GM19240 (cell line): ENCODE measurements around the gene MTMR6.

ENCODE experiments used
- DNase-seq: peaks from one replicate; pipeline ENCODE4 v3.0.0; 2011; ENCODE audit warnings: low spot score; ENCODE audit not compliant: insufficient read length

MTMR6 gene

DNA sequence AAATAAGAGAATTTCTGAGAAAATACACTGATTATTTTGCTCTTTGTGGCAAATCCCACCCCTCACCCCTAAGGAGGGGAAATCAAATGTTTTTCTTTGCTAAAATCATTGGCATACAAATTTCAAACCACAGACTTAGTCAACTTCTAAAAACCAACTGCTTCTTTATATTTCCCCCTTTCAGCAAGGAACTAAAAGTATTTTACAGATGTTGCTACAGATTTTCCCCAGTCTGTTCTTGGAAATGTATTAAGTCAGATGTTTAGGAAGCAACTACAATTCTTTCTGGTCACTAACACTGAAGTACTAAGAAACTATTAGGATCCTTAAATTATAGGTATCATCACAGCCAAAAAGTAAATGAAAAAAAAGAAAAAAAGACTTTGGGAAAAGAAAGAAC, 6.9 kb downstream of the MTMR6 start:
- DNase-seq, result no peak

DNA sequence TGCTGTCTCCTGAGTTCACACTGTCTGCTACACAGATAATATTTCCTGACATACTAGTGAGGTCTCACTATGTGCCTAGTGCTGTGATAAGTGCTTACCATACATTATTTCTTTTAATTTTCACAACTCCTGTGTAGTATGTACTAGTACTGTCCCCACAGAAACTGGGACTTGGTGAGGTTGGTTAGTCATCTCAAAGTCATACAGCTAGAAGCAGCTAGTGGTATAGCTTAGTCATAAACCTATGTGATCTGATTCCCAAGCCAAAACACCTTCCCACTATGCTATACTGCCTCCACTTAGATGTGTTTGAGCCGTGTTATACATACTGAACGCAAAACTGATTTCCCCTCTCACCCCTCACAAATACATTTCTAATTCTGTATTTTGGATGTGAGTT, 10.5 kb downstream of the MTMR6 start:
- DNase-seq, result no peak

DNA sequence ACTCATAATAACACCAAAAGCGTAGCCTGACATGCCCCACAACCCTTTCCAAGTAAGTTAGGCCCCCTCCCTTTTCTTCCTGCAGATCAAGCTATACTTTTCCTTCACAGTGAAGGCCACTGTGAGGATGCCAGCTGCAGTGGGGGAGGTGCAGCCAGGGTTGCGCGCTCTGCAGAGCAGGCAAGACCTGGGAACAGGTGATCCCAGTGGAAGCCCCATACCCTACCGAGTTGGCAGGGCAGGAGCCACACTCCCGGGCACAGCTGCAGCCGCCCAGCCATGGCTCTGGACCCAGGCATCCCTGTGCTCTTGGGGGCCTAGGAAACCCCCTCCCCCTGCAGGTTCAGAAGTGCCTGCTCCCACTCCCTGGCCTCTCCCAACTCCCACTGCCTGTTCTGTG, 18.7 kb downstream of the MTMR6 start:
- DNase-seq, result no peak

DNA sequence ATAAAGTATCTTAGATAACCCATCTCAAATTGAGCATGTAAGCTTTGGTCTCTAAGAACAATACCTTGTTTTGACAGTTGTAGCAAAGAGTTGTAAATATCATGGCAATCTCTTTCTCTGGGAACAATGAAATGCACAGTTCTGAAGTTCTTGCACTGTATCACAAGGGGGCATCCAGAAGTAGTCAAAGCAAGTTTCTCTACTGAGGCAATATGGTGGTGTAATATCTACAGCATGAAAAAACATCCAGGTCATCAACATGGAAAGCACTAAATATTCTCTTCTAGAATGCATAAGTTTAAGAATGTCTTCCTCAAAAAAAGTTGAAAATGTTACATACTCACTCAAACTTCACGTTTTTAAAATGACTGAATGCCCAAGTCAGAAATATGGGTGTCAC, 19.6 kb downstream of the MTMR6 start:
- no peak for DNase-seq

DNA sequence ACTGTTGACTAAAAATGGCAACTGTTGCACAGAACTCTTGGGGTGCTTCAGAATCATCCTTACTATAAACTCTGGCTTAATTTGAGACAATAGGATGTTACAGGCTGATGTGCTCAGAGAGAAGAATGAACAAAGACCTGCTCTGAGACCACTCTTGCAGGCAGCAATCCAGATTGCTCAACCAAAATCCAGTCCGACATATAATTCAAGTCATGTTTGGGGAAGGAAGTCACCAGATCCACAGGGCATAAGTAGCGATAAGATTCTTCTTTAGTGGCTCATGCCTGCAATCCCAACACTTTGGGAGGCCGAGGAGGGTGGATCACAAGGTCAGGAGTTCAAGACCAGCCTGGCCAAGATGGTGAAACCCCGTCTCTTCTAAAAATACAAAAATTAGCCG, 20.6 kb downstream of the MTMR6 start:
- no peak for DNase-seq

DNA sequence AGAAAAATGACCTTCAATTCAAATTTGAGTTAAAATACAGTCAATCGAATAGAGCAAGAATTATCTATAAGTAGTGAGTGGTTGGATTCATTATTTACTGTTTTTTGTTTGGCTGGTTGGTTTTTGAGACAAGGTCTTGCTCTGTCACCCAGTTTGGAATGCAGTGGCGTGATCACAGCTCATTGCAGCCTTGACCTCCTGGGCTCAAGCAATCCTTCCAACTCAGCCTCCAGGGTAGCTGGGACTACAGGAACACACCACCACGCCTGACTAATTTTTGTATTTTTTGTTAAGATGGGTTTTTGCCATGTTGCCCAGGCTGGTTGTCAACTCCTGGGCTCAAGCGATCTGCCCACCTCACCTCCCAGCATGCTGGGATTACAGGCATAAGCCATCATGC, 25.0 kb downstream of the MTMR6 start:
- DNase-seq, result no peak

DNA sequence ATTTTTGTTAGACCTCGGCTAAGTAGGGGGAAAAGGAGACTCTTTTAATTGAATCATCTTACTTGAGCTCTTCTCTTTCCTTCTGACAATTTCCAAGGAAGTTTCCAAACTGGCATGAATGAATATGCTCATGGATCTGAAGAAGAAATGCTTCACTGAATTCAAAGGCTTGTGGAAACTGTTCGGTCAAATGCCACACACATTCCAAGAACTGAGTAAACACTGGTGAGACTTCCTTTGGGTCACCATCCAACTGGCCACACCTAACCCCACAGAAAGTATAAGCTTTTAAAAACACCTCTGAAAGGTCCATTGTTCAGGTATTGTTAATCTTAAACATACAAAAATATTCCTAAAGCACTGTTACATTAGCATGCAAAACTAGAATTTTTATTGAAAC, 33.6 kb downstream of the MTMR6 start:
- DNase-seq, result no peak

DNA sequence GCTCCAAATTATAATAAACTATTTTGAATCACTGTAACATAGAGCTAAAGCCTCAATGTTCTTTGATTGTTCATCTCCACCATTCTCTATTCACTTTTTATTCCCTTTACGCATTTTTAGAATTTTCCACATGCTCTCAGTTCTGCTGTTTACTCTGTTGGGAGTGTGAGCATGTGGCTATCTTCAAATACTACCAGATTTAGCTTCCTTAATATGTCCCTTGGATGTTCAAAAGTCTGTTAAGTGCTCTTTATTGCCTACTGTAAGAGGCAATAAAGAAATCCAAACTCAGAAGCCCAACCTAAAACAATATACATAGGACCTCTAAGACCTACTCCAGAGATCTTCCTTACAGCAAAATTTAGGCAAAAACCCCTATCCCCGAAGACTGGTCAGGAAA, 34.5 kb downstream of the MTMR6 start:
- DNase-seq, result no peak

DNA sequence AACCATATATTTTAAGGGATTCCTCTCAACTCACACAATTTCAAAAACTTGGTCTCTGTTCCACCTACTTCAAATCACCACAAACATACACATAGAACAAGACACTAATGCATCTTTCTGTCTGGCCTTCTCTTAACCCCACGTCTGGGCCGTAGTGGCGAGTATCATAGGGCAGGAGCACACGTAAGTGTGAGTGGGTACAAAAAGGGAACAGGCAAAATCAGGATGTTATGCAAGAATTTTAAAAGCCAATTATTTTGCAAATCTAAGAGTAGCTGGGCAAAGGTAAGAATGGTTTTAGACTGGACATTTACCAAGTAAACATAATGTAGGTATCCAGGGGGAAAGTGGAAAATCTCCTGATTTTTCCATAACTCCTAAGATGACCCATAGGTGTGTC, 35.1 kb downstream of the MTMR6 start:
- DNase-seq, result no peak

DNA sequence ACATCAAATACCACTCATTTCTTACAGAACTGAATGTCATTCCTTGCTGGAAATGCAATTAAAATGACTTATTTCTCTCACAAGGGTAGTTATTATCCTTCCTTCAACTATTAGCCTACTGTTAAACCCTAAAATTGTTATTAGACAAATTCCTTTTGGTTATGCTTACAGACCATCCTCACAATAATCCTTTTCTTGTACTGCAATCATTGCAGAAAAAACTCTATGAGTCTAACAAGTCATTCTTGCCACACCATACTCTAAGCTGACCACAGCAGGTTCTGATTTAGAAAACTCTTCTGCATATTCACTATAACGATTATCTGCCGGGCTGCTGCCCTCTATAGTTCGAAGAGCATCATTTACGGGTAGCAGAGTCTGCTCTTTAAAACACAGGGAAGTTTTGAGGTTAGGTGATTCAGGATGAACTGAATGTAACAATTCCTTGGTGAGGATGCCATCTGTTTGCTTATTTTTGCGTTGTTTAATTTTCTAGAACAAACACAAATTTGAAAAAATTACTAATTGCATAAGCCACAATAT, 38.2 kb downstream of the MTMR6 start:
- DNase-seq, result no peak

DNA sequence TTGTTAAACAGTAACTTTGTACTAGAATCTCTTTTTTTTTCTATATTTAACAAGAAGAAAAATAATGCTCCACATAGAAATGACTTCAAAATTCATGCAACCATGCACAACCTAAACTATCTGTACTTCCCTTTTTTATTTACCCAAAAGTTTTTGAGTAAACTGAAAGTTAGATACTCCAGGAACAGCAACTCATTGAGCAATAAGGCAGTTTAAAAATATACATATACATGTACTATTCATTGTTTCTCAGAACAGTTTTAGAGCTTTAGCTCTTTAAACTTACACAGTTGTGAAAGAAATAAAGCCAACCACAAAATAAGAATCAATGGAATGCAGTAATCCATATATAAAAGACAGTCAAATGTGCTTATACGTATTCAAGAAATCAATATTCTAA, 39.2 kb downstream of the MTMR6 start:
- no peak for DNase-seq

DNA sequence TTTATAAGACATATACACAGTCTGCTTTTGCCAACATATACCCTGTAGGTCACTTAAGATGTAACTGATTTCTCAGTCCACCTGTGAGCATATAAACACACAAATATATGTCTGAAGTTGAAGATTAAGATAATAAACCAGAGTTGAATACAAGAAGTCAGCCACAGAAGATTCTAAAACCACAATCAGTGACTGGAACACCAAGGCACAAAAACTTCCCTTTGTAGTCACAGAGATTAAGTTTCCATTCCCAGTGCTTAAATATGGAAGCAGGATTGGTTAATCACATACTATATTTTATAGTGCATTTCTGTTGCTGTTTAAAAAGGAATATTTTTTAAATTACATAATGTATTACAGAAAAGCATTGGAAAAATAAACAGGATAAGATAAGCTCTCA, 39.9 kb downstream of the MTMR6 start:
- DNase-seq, result no peak

DNA sequence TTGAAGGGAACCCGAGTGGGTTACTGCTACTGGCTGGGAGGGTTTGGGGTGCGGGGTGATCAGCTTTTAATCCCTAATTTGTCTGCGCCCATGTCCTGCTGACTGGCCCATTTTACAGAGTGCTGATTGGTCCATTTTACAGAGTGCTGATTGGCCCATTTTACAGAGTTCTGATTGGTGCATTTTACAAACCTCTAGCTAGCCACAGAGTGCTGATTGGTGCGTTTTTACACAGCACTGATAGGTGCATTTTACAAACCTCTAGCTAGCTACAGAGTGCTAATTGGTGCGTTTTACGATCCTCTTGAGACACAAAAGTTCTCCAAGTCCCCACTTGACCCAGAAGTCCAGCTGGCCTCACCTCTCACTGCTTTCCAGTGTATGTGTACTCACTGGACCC, 43.2 kb downstream of the MTMR6 start:
- DNase-seq, result no peak

DNA sequence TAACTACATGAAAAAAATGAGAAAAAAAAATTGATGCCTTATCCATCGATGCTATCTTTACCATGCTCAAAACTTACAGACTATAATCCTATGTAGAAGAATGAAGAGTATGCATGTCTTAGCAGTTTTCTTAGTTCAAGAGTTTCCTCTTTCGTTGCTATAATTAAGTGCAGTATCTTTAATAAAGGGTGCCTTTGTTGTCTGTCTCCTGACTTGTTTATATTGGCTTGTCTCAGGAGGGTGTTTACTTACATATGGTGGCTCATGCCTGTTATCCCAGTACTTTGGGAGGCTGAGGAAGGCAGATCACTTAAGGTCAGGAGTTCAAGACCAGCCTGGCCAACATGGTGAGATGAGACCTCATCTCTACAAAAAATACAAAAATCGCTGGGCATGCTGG, 44.3 kb downstream of the MTMR6 start:
- no peak for DNase-seq

DNA sequence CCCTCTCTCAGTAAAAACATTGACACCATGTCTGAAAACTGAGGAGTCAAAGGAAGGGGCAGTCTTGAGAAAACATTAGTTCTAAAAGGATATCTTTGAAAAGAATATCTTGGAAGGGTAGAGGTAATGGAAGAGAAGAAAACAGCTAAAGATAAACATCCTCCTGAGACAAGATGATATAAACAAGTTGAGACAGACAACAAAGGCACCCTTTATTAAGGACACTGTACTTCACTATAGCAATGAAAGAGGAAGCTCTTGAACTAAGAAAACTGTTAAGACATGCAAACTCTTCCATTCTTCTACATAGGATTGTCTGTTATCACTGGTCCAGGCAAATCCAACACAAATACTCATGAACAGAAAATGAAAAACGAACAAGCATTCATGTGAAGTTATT, 46.3 kb downstream of the MTMR6 start:
- DNase-seq, result no peak

DNA sequence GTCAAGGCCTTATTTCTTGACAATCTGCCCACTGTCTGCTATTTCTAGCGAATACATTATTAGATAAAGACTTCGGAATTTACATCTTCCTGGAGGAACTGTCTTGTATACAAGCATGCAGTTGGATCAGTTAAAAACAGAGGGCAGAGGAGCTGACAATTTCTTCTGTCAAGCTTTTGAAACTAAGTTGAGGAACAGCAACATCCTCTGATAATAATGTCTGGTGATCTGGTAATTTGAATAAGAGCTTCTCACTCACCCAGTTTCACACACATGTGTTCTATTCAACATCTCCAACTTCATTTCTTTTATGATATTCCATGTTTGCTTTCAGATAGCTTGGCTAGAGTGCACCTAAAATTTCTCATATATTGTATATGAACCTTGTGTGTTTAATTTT, 50.2 kb downstream of the MTMR6 start:
- no peak for DNase-seq

DNA sequence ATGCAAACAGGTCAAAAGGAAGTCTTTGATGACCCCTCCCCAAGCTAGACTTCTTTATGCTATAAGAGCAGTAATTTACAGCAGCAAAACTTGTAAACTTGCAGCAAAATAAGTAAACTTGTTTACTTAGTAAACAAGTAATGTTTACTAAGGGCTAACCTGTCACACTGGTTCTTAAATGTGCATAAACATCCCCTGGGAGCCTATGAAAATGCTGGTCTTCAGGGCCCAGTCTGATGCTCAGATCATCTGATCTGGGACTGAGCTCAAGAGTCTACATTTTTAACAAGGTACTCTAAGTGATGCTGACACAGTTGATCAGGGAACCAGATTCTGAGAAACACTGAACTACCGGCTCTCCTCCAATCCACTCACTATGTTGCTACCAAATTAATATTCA, 53.4 kb downstream of the MTMR6 start:
- DNase-seq, result no peak

DNA sequence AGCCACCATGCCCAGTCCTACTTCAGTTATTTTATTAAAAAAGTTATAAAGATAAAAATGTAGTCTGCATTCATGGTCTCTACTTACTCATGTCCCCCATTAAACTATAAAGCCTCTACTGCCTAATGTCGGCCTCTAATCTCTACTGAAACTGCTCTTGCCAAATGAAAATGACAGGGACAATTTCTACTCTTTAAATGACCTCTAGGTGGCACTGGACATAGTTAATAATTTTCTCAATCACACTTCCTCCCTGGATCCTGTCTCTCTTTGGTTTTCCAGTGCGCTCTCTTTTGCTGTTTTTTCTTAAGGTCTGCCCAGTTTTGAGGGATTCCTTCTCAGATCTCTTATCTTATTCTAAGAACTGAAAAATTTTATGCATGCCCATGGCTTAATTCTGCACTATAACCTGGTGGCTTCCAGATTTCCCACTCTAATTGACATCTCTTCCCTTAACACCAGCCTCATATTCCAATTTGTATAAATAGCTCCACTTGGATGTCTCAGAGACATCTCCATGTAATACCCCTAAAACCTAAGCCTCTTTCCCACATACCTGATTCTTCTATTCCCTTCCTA, 54.3 kb downstream of the MTMR6 start:
- DNase-seq, result no peak

DNA sequence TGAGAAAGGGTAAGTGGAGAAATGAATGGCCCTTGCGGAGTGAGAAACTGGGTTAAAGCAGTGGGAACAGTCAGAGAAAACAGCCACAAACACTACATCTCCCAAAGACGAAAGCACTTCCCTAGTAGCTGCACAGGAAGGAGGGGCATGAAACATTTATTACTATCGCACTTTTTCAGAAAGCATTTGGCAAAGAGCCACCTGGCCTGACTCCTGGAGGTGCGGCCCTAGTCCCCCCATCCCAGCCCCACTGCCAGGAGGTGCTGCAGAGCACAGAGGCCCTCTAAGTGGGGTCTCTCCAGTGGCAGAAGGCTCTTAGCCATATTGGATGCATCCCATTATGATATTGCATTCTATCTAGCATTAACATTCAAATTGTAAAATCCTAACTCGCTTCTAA, 55.8 kb downstream of the MTMR6 start:
- no peak for DNase-seq

DNA sequence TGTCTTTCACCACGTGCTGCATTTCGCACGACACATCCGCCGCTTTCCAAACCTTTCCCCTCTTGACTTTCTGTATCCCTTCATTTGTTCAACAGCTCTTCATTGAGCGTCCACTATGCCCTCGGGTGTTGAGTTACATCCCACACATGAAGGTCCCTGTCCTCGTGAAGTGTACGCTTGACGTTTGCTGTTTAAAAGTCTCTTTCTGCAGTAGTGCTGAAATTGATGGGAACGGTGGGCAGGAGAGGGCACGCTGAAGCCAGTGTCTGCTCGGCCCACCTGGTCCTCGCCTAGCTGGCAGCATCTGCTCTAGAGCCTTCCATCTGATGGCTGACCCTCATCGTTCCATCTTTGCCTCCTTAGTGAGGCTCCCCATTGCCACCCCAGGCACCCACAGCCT, 59.6 kb downstream of the MTMR6 start:
- DNase-seq, result no peak

DNA sequence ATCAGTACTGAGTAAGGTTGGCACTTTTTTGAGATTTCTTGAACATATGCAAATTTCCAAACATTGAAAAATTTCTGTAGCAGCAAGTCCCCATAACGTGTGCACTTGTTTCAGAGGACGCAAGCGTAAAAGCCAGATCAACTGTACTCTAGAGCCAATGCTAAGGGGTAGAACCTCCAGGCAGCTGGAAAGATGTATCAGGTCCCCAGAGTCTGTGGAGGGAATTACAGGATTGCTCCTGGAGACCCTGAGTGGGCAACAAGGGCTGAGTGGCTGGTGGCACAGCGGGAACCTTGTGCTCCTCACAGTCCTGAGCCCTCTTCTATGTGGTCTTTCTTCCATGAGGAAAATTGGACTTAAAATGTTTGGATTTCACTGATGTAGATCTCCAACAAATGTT, 61.3 kb downstream of the MTMR6 start:
- DNase-seq, result no peak

DNA sequence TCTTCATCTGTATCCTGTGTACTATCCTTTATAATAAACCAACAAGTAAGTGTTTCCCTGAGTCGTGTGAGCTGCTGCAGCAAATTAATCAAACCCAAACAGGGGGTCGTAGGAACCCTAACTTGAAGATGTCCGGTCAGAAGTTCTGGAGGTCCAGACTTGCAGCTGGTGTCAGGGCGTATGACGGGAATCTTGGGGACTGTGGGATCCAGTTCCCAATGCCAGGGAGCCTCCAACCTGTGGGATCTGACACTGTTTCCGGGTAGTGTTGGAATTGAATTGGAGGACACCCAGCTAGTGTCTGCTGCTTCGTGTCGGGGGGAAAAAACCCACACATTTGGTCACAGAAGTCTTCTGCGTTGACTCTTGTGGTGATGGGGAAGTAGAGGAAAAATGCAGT, 63.1 kb downstream of the MTMR6 start:
- no peak for DNase-seq

DNA sequence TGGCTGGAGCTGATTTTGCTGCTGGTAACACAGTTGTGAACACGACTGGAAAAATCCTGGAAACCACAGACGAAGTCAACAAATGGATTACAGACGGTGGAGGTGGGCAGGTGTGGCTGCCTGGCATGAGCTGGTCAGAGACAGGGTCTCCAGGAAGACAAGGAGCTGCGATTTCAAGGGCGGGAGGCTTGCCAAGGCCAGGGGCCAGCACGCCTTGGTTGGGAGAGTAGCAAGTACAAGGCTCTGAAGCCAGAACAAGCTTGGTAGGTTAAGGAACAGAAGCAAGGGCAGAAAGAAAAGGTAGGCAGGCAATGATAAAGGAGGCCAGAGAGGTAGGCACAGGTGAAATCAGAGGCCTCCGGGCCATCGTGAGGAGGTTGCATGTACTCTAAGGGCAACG, 64.5 kb downstream of the MTMR6 start:
- no peak for DNase-seq

DNA sequence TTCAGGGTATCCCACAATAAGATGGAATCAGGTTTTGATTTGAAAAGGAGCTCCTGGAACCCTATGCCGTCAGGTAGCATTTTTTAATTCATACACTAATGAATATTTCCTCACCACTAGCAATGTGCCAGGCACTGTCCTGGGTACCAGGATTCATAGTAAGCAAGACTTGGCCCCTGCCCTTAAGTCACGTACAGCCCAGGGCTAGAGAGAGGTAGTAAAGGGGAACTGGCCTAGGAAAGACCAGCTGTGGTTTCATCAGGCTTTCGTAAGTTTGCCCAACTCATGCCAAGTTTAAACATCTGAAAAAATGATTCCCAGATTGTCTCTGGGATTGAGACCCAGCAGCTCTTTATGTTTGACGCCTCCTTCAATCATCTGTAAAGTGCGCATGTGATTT, 69.3 kb downstream of the MTMR6 start:
- no peak for DNase-seq
